Stimulated activated CD8-positive, alpha-beta memory T cell treated with anti-CD3 and anti-CD28 coated beads, Interleukin-4, amount 100 ng/mL, for 48 hours (primary cell): ENCODE data around the gene ABCG4.
"Not testable (repeated sequence)": the region's sequence is repeated elsewhere in the genome, so short reads cannot be mapped to it uniquely, and the experiment has no call there.

Source experiments
- DNase-seq: peaks from one replicate; pipeline ENCODE4 v3.0.0-alpha.2; 2020

Gene ABCG4

GRCh38 chr11:119116235-119116594 lies 32.6 kb upstream of the ABCG4 start:
- no peak for DNase-seq

GRCh38 chr11:119116601-119117000 lies 32.3 kb upstream of the ABCG4 start:
- DNase-seq = no peak

- no peak for DNase-seq
These were observed 31.7 kb upstream of the ABCG4 start for GRCh38 chr11:119117004-119117706.

- no peak for DNase-seq
These were observed 30.6 kb upstream of the ABCG4 start for GRCh38 chr11:119118227-119118626.

GRCh38 chr11:119118946-119119345 lies 29.9 kb upstream of the ABCG4 start:
- DNase-seq = no peak

- no peak for DNase-seq
These were observed 28.2 kb upstream of the ABCG4 start for GRCh38 chr11:119120639-119121007.

GRCh38 chr11:119121008-119121810 lies 27.6 kb upstream of the ABCG4 start, which contains the start of gene HINFP:
Gene HINFP, plus strand, starts transcription at chr11:119121580. Its CDS starts 5,365 bp downstream, at chr11:119126945.
- peak; percentile 100 for DNase-seq

GRCh38 chr11:119121811-119122124 lies 27.1 kb upstream of the ABCG4 start:
- DNase-seq = no peak

- DNase-seq = no peak
These were observed 23.0 kb upstream of the ABCG4 start for GRCh38 chr11:119125821-119126220.

- no peak for DNase-seq
These were observed 22.1 kb upstream of the ABCG4 start for GRCh38 chr11:119126675-119127268.

- no peak for DNase-seq
These were observed 18.2 kb upstream of the ABCG4 start for GRCh38 chr11:119130662-119131061.

- DNase-seq = no peak
These were observed 14.4 kb upstream of the ABCG4 start for GRCh38 chr11:119134389-119134978.

GRCh38 chr11:119139276-119139675 lies 9.6 kb upstream of the ABCG4 start:
- not testable (repeated sequence) for DNase-seq

- peak; percentile 38 for DNase-seq
These were observed 3.9 kb upstream of the ABCG4 start for GRCh38 chr11:119144825-119145486.

- DNase-seq = no peak
These were observed 3.3 kb upstream of the ABCG4 start for GRCh38 chr11:119145551-119145950.

GRCh38 chr11:119147604-119148333 lies 1.1 kb upstream of the ABCG4 start:
- no peak for DNase-seq

- DNase-seq = no peak
These were observed 183 bp upstream of the ABCG4 start for GRCh38 chr11:119148720-119149017.

GRCh38 chr11:119149786-119150275 lies 979 bp downstream of the ABCG4 start:
- no peak for DNase-seq

- no peak for DNase-seq
These were observed 3.2 kb downstream of the ABCG4 start for GRCh38 chr11:119152043-119152442.

- no peak for DNase-seq
These were observed 3.8 kb downstream of the ABCG4 start for GRCh38 chr11:119152604-119153003.

GRCh38 chr11:119153049-119153818 lies 4.4 kb downstream of the ABCG4 start:
- DNase-seq = no peak

- DNase-seq = no peak
These were observed 5.3 kb downstream of the ABCG4 start for GRCh38 chr11:119154178-119154577.
